Endothelial cell of umbilical vein (primary cell): ENCODE results near the gene ADPRH. TPM values are rescaled to one million over a fixed set of nuclear protein-coding genes. Genes with fewer than 3 reads are reported as not detected.

ENCODE experiments used
- BruUV-seq: library from RNA; stranded (reverse); fragments of 400-500 nt; replicated peaks from 2 replicates; lab custom pipeline; 2021; lab: Mats Ljungman, UMichigan
- CTCF ChIA-PET: fragments of 300-600, 350-600 bp; sonication (Branson Sonifier 250); formaldehyde crosslinking; loops from one replicate; lab custom pipeline; 2021; ENCODE audit warnings: antibody characterized with exemption, inconsistent platforms; lab: Charles Lee
- POLR2A ChIA-PET: fragments of 300-600, 350-600 bp; sonication (Branson Sonifier 250); formaldehyde crosslinking; loops from one replicate; lab custom pipeline; 2021; ENCODE audit warnings: antibody characterized with exemption, inconsistent platforms; lab: Charles Lee
- DNase-seq: peaks from one replicate; pipeline ENCODE4 v3.0.0-alpha.2; 2011; ENCODE audit warnings: low read depth, low spot score
- FAIRE-seq: peaks from 2 replicates; lab custom pipeline; 2011; peaks lifted over from hg19 to GRCh38; lab: Jason Lieb, UNC
- H2AFZ ChIP-seq: 2 replicates; pipeline ENCODE4 v1.6.0; 2012; ENCODE audit warnings: low read depth, low read length, control low read depth, inconsistent platforms
- H3K27ac ChIP-seq: 2 replicates; pipeline ENCODE4 v1.5.1; 2011; ENCODE audit warnings: low read depth, mild to moderate bottlenecking, control low read depth, low read length, moderate library complexity; ENCODE audit not compliant: insufficient read depth
- H3K27me3 ChIP-seq, 2 experiments: 2 replicates each; pipeline versions ENCODE4 v1.6.0 to v1.6.1; 2011; ENCODE audit warnings: low read length in 2 of 2, mixed read lengths in 1 of 2; ENCODE audit not compliant: control insufficient read depth in 2 of 2, insufficient read depth in 2 of 2
- H3K36me3 ChIP-seq, 2 experiments: 2 replicates in 1 of 2; 3 replicates in 1 of 2; pipeline ENCODE4 v1.5.1; 2011; ENCODE audit warnings: low read length in 2 of 2, mild to moderate bottlenecking in 1 of 2, moderate library complexity in 1 of 2; ENCODE audit not compliant: control insufficient read depth in 2 of 2, insufficient read depth in 2 of 2; ENCODE audit errors: extremely low read depth in 1 of 2
- H3K4me1 ChIP-seq: 3 replicates; pipeline ENCODE4 v1.5.1; 2011; ENCODE audit warnings: mild to moderate bottlenecking, low read length; ENCODE audit not compliant: control insufficient read depth, insufficient read depth; ENCODE audit errors: extremely low read depth
- H3K4me2 ChIP-seq: 2 replicates; pipeline ENCODE4 v1.6.1; 2011; ENCODE audit warnings: low read length, control low read depth, mixed read lengths; ENCODE audit not compliant: insufficient read depth
- H3K4me3 ChIP-seq, 3 experiments: fragments of 200-600 bp in 1 of 3; sonication (generic), shearing (Covaris generic) in 1 of 3; replicated peaks in 1 of 3; 2 replicates each; pipeline ENCODE4 v1.5.1; 2011 to 2016; ENCODE audit warnings: control low read depth in 3 of 3, low read length in 3 of 3, mild to moderate bottlenecking in 2 of 3, inconsistent platforms in 1 of 3, low read depth in 1 of 3, moderate library complexity in 1 of 3; ENCODE audit not compliant: insufficient read depth in 1 of 3
- H3K79me2 ChIP-seq: 2 replicates; pipeline ENCODE4 v1.6.0; 2012; ENCODE audit warnings: low read length, inconsistent platforms; ENCODE audit not compliant: control insufficient read depth, insufficient read depth
- H3K9ac ChIP-seq: replicated peaks from 2 replicates; pipeline ENCODE3; 2011; ENCODE audit warnings: low read length, control low read depth; ENCODE audit not compliant: insufficient read depth; ENCODE audit errors: extremely low read depth
- H3K9me1 ChIP-seq: replicated peaks from 3 replicates; pipeline ENCODE4 v1.6.0; 2011; ENCODE audit warnings: mild to moderate bottlenecking, low read length; ENCODE audit not compliant: control insufficient read depth, insufficient read depth; ENCODE audit errors: extremely low read depth
- H3K9me3 ChIP-seq: replicated peaks from 2 replicates; pipeline ENCODE4 v1.5.1; 2012; ENCODE audit warnings: low read length, inconsistent platforms; ENCODE audit not compliant: control insufficient read depth, insufficient read depth
- H4K20me1 ChIP-seq: replicated peaks from 2 replicates; pipeline ENCODE3; 2011; ENCODE audit warnings: mild to moderate bottlenecking, low read length; ENCODE audit not compliant: control insufficient read depth, insufficient read depth; ENCODE audit errors: extremely low read depth
- CTCF ChIP-seq, 2 donors: IDR thresholded peaks; 1 replicate in 1 of 2; 2 replicates in 1 of 2; pipeline ENCODE4 v1.5.1; 2011; ENCODE audit warnings: low read length in 2 of 2, mild to moderate bottlenecking in 2 of 2, moderate library complexity in 2 of 2, control low read depth in 1 of 2, inconsistent platforms in 1 of 2, low read depth in 1 of 2; ENCODE audit not compliant: insufficient read depth in 1 of 2; ENCODE audit errors: extremely low read depth in 1 of 2
- EZH2 ChIP-seq: IDR thresholded peaks from 2 replicates; pipeline ENCODE4 v1.6.1; 2012; ENCODE audit warnings: borderline replicate concordance, low read depth, mild to moderate bottlenecking, moderate library complexity, low read length, inconsistent platforms; ENCODE audit not compliant: severe bottlenecking
- FOS ChIP-seq: IDR thresholded peaks from 2 replicates; pipeline ENCODE4 v1.6.1; 2011; ENCODE audit warnings: mild to moderate bottlenecking, low read length, moderate library complexity, borderline replicate concordance; ENCODE audit not compliant: insufficient read depth
- GATA2 ChIP-seq: IDR thresholded peaks from 2 replicates; pipeline ENCODE4 v1.7.0; 2011; ENCODE audit warnings: low read depth, mild to moderate bottlenecking, moderate library complexity, mixed read lengths, low read length; ENCODE audit not compliant: insufficient read length, insufficient read depth
- JUN ChIP-seq: IDR thresholded peaks from 2 replicates; pipeline ENCODE4 v1.6.1; 2011; ENCODE audit warnings: borderline replicate concordance, low read depth; ENCODE audit not compliant: insufficient read length, insufficient read depth
- MAX ChIP-seq: IDR thresholded peaks from 2 replicates; pipeline ENCODE4 v1.6.1; 2011; ENCODE audit not compliant: insufficient read depth, insufficient read length
- MYC ChIP-seq: IDR thresholded peaks from one replicate; pipeline ENCODE4 v1.6.1; 2011; ENCODE audit warnings: mild to moderate bottlenecking, low read depth, low read length
- POLR2A ChIP-seq: IDR thresholded peaks from 2 replicates; pipeline ENCODE4 v1.6.1; 2012; ENCODE audit warnings: low read depth, mild to moderate bottlenecking, control low read depth, low read length
- POLR2AphosphoS5 ChIP-seq: IDR thresholded peaks from 2 replicates; pipeline ENCODE4 v1.6.1; 2012; ENCODE audit warnings: low read depth, mild to moderate bottlenecking, control low read depth, low read length, moderate library complexity; ENCODE audit not compliant: insufficient read depth
- dilution Hi-C: fragments of 300-500 bp; cut with MboI; formaldehyde crosslinking; loops from one replicate; pipeline ENCODE4 v1.15.0; 2019; ENCODE audit warnings: low sequenced_read_pairs; ENCODE audit not compliant: extremely low pct_ligation_motif_present
- intact Hi-C: fragments of 100-400 bp; cut with micrococcal nuclease; formaldehyde crosslinking; loops from one replicate; pipeline ENCODE4 v1.10.0; 2022
- polyA plus RNA-seq, 4 experiments: library from polyadenylated mRNA; depleted of rRNA in 3 of 4; stranded (reverse) in 3 of 4; unstranded in 1 of 4; fragments of >200 nt; gene quantifications; 2 replicates each; pipeline versions ENCODE4 v1.2.1 to v1.2.3, GENCODE V29; 2011 to 2012; ENCODE audit warnings: missing spikeins in 1 of 4
- total RNA-seq: library from RNA; stranded (reverse); gene quantifications from 2 replicates; pipeline ENCODE4 v1.2.3, GENCODE V29; 2021

Gene ADPRH
- total and polyA plus RNA-seq, 2 donors (not counting 3 experiments of a cell fraction or from before 2014, with no cell fraction given), result 3.5 to 8.0 TPM

GRCh38 chr3:119624002-119624720 is 44.9 kb downstream of the ADPRH start:
- H3K4me1 ChIP-seq, result peaks cover 13% of the 10 kb centered on the region

More at GRCh38 chr3:119624002-119624720, 44.9 kb downstream of the ADPRH start:
- H3K9me3 ChIP-seq, result no peaks in the 10 kb centered on the region
- no TSS peak for BruUV-seq
- H3K36me3 ChIP-seq, result no peaks in the 10 kb centered on the region
- no peaks in the 10 kb centered on the region for H3K9me1 ChIP-seq
- POLR2A ChIA-PET, result no interaction called here
- no peak overlapping the region for H2AFZ ChIP-seq
- H3K79me2 ChIP-seq, result no peaks in the 10 kb centered on the region
- dilution Hi-C loops, result no loop called here
- no peak for DNase-seq
- no peak overlapping the region for H3K4me2 ChIP-seq
- H3K27ac ChIP-seq, result no peak overlapping the region
- CTCF ChIA-PET, result no interaction called here
- no peaks in the 10 kb centered on the region for H4K20me1 ChIP-seq
- H3K9ac ChIP-seq, result no peak overlapping the region
- H3K4me3 ChIP-seq, result no peak overlapping the region
- no peak for FAIRE-seq
- intact Hi-C loops, result no loop called here
- no peaks in the 10 kb centered on the region for H3K27me3 ChIP-seq
- no peak for TF ChIP-seq POLR2AphosphoS5
- TF ChIP-seq MAX, result no peak
- TF ChIP-seq GATA2, result no peak
- TF ChIP-seq JUN, result no peak
- TF ChIP-seq CTCF (IDR thresholded peaks at IDR 0.05; ENCODE audit: extremely low read depth in 1 of 2, insufficient read depth in 1 of 2, low read depth in 1 of 2, low read length in 2 of 2), result no peak
- no peak for TF ChIP-seq EZH2
- TF ChIP-seq POLR2A, result no peak
- no peak for TF ChIP-seq MYC
- no peak for TF ChIP-seq FOS
